GM21576 (cell line): ENCODE measurements around the gene HOOK2.

Experiments
- ATAC-seq: cut with Tn5 transposase; IDR thresholded peaks from one replicate; pipeline ENCODE4 v1.9.1; 2021; ENCODE audit warnings: mild to moderate bottlenecking, moderate library complexity; ENCODE audit not compliant: unreplicated experiment

HOOK2 gene

GRCh38 chr19:12794196-12794941, 19.0 kb upstream of the HOOK2 start:
- ATAC-seq: no peak

GRCh38 chr19:12793290-12794195, 18.2 kb upstream of the HOOK2 start:
- ATAC-seq: no peak

- ATAC-seq: no peak
These were observed 17.5 kb upstream of the HOOK2 start for GRCh38 chr19:12792853-12793289.

GRCh38 chr19:12792051-12792852, 16.9 kb upstream of the HOOK2 start:
- ATAC-seq: no peak

GRCh38 chr19:12791345-12792050, 16.1 kb upstream of the HOOK2 start, which contains the start of gene JUNB:
TSS of gene JUNB (plus strand) at chr19:12791486. CDS start at chr19:12791772, 286 bp downstream.
- peak; percentile 26 for ATAC-seq

GRCh38 chr19:12790628-12791344, 15.4 kb upstream of the HOOK2 start:
- no peak for ATAC-seq

GRCh38 chr19:12789904-12790619, 14.7 kb upstream of the HOOK2 start:
- peak; percentile 30 for ATAC-seq

- no peak for ATAC-seq
These were observed 13.9 kb upstream of the HOOK2 start for GRCh38 chr19:12789098-12789903.

GRCh38 chr19:12788682-12789097, 13.3 kb upstream of the HOOK2 start:
- no peak for ATAC-seq

GRCh38 chr19:12788042-12788681, 12.8 kb upstream of the HOOK2 start:
- ATAC-seq: no peak

GRCh38 chr19:12787458-12787857, 12.1 kb upstream of the HOOK2 start:
- no peak for ATAC-seq

GRCh38 chr19:12786952-12787351, 11.6 kb upstream of the HOOK2 start:
- ATAC-seq: no peak

GRCh38 chr19:12786141-12786870, 11.0 kb upstream of the HOOK2 start:
- ATAC-seq: no peak

GRCh38 chr19:12785431-12786031, 10.2 kb upstream of the HOOK2 start:
- no peak for ATAC-seq

GRCh38 chr19:12784871-12785430, 9.6 kb upstream of the HOOK2 start:
- ATAC-seq: no peak

- no peak for ATAC-seq
These were observed 9.1 kb upstream of the HOOK2 start for GRCh38 chr19:12784394-12784870.
